Muscle of leg (tissue), 11 donors: Measurements from ENCODE around the gene PITPNC1. TPM values are rescaled to one million over a fixed set of nuclear protein-coding genes. Genes with fewer than 3 reads are reported as not detected.

Experiments
- DNase-seq: peaks from one replicate; pipeline ENCODE4 v3.0.0; 2013
- H3K27ac ChIP-seq: one replicate; pipeline ENCODE4 v1.5.1; 2013; ENCODE audit warnings: mild to moderate bottlenecking, low read length, control low read depth
- H3K27me3 ChIP-seq: one replicate; pipeline ENCODE4 v1.6.1; 2013; ENCODE audit warnings: low read length; ENCODE audit not compliant: control insufficient read depth, insufficient read depth
- H3K36me3 ChIP-seq: one replicate; pipeline ENCODE4 v1.6.1; 2013; ENCODE audit warnings: low read length; ENCODE audit not compliant: control insufficient read depth, insufficient read depth
- H3K4me1 ChIP-seq: one replicate; pipeline ENCODE4 v1.6.1; 2013; ENCODE audit warnings: low read length; ENCODE audit not compliant: control insufficient read depth, insufficient read depth
- H3K4me3 ChIP-seq: one replicate; pipeline ENCODE4 v1.5.1; 2013; ENCODE audit warnings: low read length, control low read depth
- H3K9me3 ChIP-seq: replicated peaks from 2 replicates; pipeline ENCODE4 v1.6.1; 2013; ENCODE audit warnings: low read depth, low read length; ENCODE audit not compliant: control insufficient read depth
- WGBS: methylation state at CpG from one replicate; pipeline ENCODE4 v1.1.5; 2013; ENCODE audit warnings: missing lambda C conversion rate; ENCODE audit not compliant: insufficient coverage; 5-methylcytosine and 5-hydroxymethylcytosine counted together
- polyA plus RNA-seq, 8 donors: library from polyadenylated mRNA; unstranded; fragments of 120-200 nt; gene quantifications; one replicate each; pipeline versions ENCODE4 v1.2.1 to v1.2.3, GENCODE V29; 2013; ENCODE audit warnings: inconsistent platforms in 1 of 8, low replicate concordance in 1 of 8; ENCODE audit not compliant: insufficient read length in 8 of 8, insufficient read depth in 1 of 8
- total RNA-seq: library from RNA; stranded (reverse); fragments of 120-200 nt; gene quantifications from one replicate; pipeline ENCODE4 v1.2.4, GENCODE V29; 2013

The PITPNC1 gene
- total and polyA plus RNA-seq, 9 donors: 8.6 to 11.9 (median 10.0) TPM

GRCh38 chr17:67440277-67441051 is 63.4 kb downstream of the PITPNC1 start:
- peak overlapping the region; percentile 79 for H3K27ac ChIP-seq

GRCh38 chr17:67441052-67441895 is 64.2 kb downstream of the PITPNC1 start:
- Histone ChIP-seq H3K36me3 (no peaks in the 10 kb centered on the region), H3K4me1 (peaks cover 15% of the 10 kb centered on the region), H3K27ac (peak overlapping the region; percentile 79), H3K9me3 (no peaks in the 10 kb centered on the region), H3K4me3 (no peak overlapping the region), H3K27me3 (no peaks in the 10 kb centered on the region)
- WGBS: 11% methylated on average over 6 of the region's 19 CpGs
- peak; percentile 47 for DNase-seq

More at GRCh38 chr17:67440277-67441051, 63.4 kb downstream of the PITPNC1 start:
- H3K36me3 ChIP-seq: no peaks in the 10 kb centered on the region
- H3K4me1 ChIP-seq: peaks cover 15% of the 10 kb centered on the region
- no peak overlapping the region for H3K4me3 ChIP-seq
- DNase-seq: no peak
- H3K9me3 ChIP-seq: no peaks in the 10 kb centered on the region
- H3K27me3 ChIP-seq: no peaks in the 10 kb centered on the region
- WGBS: 83% methylated on average over 1 of the region's 7 CpGs

- H3K27ac ChIP-seq: no peak overlapping the region
- H3K27me3 ChIP-seq: no peaks in the 10 kb centered on the region
- no peak overlapping the region for H3K4me3 ChIP-seq
- WGBS: no CpG with 5 or more reads among the region's 1 CpG
- peaks cover 15% of the 10 kb centered on the region for H3K4me1 ChIP-seq
- DNase-seq: no peak
- no peaks in the 10 kb centered on the region for H3K9me3 ChIP-seq
- no peaks in the 10 kb centered on the region for H3K36me3 ChIP-seq
Measured at GRCh38 chr17:67441896-67442219, 64.8 kb downstream of the PITPNC1 start.

GRCh38 chr17:67442787-67443624 is 65.9 kb downstream of the PITPNC1 start:
- 37% methylated on average over 9 of the region's 13 CpGs for WGBS
- Histone ChIP-seq H3K4me3 (no peak overlapping the region), H3K27me3 (no peaks in the 10 kb centered on the region), H3K9me3 (no peaks in the 10 kb centered on the region), H3K4me1 (peaks cover 15% of the 10 kb centered on the region), H3K27ac (no peak overlapping the region), H3K36me3 (no peaks in the 10 kb centered on the region)
- DNase-seq: peak; percentile 20

- Histone ChIP-seq H3K9me3 (no peaks in the 10 kb centered on the region), H3K27me3 (no peaks in the 10 kb centered on the region), H3K27ac (peak overlapping the region; percentile 35), H3K36me3 (no peaks in the 10 kb centered on the region), H3K4me3 (no peak overlapping the region), H3K4me1 (peaks cover 15% of the 10 kb centered on the region)
- 29% methylated on average over 4 of the region's 6 CpGs for WGBS
- DNase-seq: peak; percentile 76
Measured at GRCh38 chr17:67443931-67444595, 67.0 kb downstream of the PITPNC1 start.

GRCh38 chr17:67448449-67448848 is 71.4 kb downstream of the PITPNC1 start:
- Histone ChIP-seq H3K9me3 (no peaks in the 10 kb centered on the region), H3K4me1 (peaks cover 6% of the 10 kb centered on the region), H3K27ac (no peak overlapping the region), H3K36me3 (no peaks in the 10 kb centered on the region), H3K27me3 (no peaks in the 10 kb centered on the region), H3K4me3 (no peak overlapping the region)
- DNase-seq: no peak
- WGBS: 94% methylated on average over 7 of the region's 7 CpGs

- no peak overlapping the region for H3K4me3 ChIP-seq
- peaks cover 4% of the 10 kb centered on the region for H3K4me1 ChIP-seq
- H3K36me3 ChIP-seq: no peaks in the 10 kb centered on the region
- H3K27me3 ChIP-seq: no peaks in the 10 kb centered on the region
- H3K27ac ChIP-seq: no peak overlapping the region
- WGBS: no CpG with 5 or more reads among the region's 6 CpGs
- no peak for DNase-seq
- H3K9me3 ChIP-seq: no peaks in the 10 kb centered on the region
Measured at GRCh38 chr17:67449065-67449464, 72.0 kb downstream of the PITPNC1 start.

GRCh38 chr17:67449845-67450755 is 73.0 kb downstream of the PITPNC1 start:
- no peaks in the 10 kb centered on the region for H3K36me3 ChIP-seq
- H3K27ac ChIP-seq: no peak overlapping the region
- H3K4me3 ChIP-seq: no peak overlapping the region
- no peak for DNase-seq
- WGBS: 100% methylated on average over 2 of the region's 16 CpGs
- no peaks in the 10 kb centered on the region for H3K27me3 ChIP-seq
- no peaks in the 10 kb centered on the region for H3K9me3 ChIP-seq
- no peaks in the 10 kb centered on the region for H3K4me1 ChIP-seq
